ENCODE measurements around the gene CNTNAP5. TPM values are rescaled to one million over a fixed set of nuclear protein-coding genes. Genes with fewer than 3 reads are reported as not detected.

CNTNAP5 gene
- total and polyA plus RNA-seq, 2 of the 13 experiments (the other 11 are each of a cell fraction or from before 2014, with no cell fraction given) = not detected

GRCh38 chr2:124558277-124558905, 533.3 kb downstream of the CNTNAP5 start:
- 36% methylated on average over 6 of the region's 6 CpGs for WGBS (ENCODE audit: low lambda C conversion rate)
- intact Hi-C loops (cut with micrococcal nuclease; ENCODE audit: unreplicated experiment) (no loop called here), in situ Hi-C loops (cut with HindIII; ENCODE audit: extremely low pct_ligation_motif_present, low pct_unique_long_range_greater_than_20kb) (no loop called here)
- TF ChIP-seq ZNF563 (CRISPR knock-in tag; IDR thresholded peaks at IDR 0.05) (no peak), ADNP (CRISPR knock-in tag; IDR thresholded peaks at IDR 0.05) (no peak), MIER2 (CRISPR knock-in tag; IDR thresholded peaks at IDR 0.05) (peak; percentile 29; the same call in 1 of the 2 replicates), MXD1 (CRISPR knock-in tag; IDR thresholded peaks at IDR 0.05) (no peak), REST (IDR thresholded peaks at IDR 0.05; ENCODE audit: borderline replicate concordance in 1 of 2, low read depth in 1 of 2, low read length in 2 of 2) (peak; percentile 20 to 89), KMT2A (CRISPR knock-in tag; IDR thresholded peaks at IDR 0.05) (no peak)
- TF ChIP-seq, protein P1, sequence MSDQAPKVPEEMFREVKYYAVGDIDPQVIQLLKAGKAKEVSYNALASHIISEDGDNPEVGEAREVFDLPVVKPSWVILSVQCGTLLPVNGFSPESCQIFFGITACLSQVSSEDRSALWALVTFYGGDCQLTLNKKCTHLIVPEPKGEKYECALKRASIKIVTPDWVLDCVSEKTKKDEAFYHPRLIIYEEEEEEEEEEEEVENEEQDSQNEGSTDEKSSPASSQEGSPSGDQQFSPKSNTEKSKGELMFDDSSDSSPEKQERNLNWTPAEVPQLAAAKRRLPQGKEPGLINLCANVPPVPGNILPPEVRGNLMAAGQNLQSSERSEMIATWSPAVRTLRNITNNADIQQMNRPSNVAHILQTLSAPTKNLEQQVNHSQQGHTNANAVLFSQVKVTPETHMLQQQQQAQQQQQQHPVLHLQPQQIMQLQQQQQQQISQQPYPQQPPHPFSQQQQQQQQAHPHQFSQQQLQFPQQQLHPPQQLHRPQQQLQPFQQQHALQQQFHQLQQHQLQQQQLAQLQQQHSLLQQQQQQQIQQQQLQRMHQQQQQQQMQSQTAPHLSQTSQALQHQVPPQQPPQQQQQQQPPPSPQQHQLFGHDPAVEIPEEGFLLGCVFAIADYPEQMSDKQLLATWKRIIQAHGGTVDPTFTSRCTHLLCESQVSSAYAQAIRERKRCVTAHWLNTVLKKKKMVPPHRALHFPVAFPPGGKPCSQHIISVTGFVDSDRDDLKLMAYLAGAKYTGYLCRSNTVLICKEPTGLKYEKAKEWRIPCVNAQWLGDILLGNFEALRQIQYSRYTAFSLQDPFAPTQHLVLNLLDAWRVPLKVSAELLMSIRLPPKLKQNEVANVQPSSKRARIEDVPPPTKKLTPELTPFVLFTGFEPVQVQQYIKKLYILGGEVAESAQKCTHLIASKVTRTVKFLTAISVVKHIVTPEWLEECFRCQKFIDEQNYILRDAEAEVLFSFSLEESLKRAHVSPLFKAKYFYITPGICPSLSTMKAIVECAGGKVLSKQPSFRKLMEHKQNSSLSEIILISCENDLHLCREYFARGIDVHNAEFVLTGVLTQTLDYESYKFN (CRISPR knock-in tag; conservative IDR thresholded peaks at IDR 0.05) = no peak
- no peaks in the 10 kb centered on the region for H4K20me1 ChIP-seq (ENCODE audit: insufficient read depth, low read length)
- no peaks in the 10 kb centered on the region; a peak in 1 of 5 replicates for H3K27me3 ChIP-seq (ENCODE audit: control insufficient read depth in 1 of 2, insufficient read depth in 2 of 2, low read length in 2 of 2)
- H2AFZ ChIP-seq (ENCODE audit: low read length) = no peak overlapping the region
- no peak for DNase-seq (ENCODE audit: low spot score)
- POLR2A ChIA-PET = no interaction called here
- H3K4me1 ChIP-seq (ENCODE audit: insufficient read depth, low read length) = peaks cover 4% of the 10 kb centered on the region
- CTCF ChIA-PET (ENCODE audit: low intra/inter-chr PET ratio, low total read pairs) = no interaction called here
- no TSS peak for BruUV-seq (replicated peaks)
- no peak for FAIRE-seq
- no peak overlapping the region for H3K9ac ChIP-seq (ENCODE audit: insufficient read depth, low read depth, low read length)
- no peaks in the 10 kb centered on the region for H3K79me2 ChIP-seq (ENCODE audit: insufficient read depth, low read length)
- no peaks in the 10 kb centered on the region for H3K36me3 ChIP-seq (replicated peaks in 1 of 2; ENCODE audit: control insufficient read depth in 1 of 2, insufficient read depth in 2 of 2, low read length in 2 of 2)
- ATAC-seq = no peak
- no peak overlapping the region for H3K4me2 ChIP-seq (ENCODE audit: low read depth, low read length)
- no peak overlapping the region for H3K4me3 ChIP-seq (replicated peaks in 1 of 3; ENCODE audit: insufficient read depth in 1 of 3, low read depth in 2 of 3, low read length in 3 of 3)
- no peaks in the 10 kb centered on the region for H3K9me3 ChIP-seq (ENCODE audit: low read length)
- no peak overlapping the region for H3K27ac ChIP-seq (ENCODE audit: extremely low read length, insufficient read depth, low read length)
